ENCODE data around the gene DLAT.

DNA sequence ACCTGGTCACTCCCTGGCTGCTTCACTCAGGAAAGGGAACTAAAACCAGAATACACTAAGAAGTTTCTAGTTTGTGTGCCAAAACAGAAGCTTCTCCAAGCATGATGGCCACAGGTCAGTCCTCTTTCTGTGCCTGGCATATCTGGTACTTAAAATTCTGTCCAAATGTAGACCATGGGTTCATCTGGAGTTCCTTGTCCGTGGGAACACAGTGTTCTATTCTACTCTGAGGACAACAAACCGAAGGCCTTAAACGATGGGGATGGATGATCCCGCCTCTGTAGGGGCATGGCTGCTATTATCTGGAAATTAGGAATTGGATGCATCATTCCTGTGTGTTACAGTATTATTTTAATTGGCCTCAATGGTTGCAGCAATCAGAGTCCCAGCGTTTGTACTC is 6.1 kb upstream of the DLAT start:
- TF ChIP-seq, protein P1, sequence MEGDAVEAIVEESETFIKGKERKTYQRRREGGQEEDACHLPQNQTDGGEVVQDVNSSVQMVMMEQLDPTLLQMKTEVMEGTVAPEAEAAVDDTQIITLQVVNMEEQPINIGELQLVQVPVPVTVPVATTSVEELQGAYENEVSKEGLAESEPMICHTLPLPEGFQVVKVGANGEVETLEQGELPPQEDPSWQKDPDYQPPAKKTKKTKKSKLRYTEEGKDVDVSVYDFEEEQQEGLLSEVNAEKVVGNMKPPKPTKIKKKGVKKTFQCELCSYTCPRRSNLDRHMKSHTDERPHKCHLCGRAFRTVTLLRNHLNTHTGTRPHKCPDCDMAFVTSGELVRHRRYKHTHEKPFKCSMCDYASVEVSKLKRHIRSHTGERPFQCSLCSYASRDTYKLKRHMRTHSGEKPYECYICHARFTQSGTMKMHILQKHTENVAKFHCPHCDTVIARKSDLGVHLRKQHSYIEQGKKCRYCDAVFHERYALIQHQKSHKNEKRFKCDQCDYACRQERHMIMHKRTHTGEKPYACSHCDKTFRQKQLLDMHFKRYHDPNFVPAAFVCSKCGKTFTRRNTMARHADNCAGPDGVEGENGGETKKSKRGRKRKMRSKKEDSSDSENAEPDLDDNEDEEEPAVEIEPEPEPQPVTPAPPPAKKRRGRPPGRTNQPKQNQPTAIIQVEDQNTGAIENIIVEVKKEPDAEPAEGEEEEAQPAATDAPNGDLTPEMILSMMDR (tag by site-specific recombination; IDR thresholded peaks at IDR 0.05), result no peak
- no peak for TF ChIP-seq ZFP69B (tag by site-specific recombination; IDR thresholded peaks at IDR 0.05)
- TF ChIP-seq, protein P2, sequence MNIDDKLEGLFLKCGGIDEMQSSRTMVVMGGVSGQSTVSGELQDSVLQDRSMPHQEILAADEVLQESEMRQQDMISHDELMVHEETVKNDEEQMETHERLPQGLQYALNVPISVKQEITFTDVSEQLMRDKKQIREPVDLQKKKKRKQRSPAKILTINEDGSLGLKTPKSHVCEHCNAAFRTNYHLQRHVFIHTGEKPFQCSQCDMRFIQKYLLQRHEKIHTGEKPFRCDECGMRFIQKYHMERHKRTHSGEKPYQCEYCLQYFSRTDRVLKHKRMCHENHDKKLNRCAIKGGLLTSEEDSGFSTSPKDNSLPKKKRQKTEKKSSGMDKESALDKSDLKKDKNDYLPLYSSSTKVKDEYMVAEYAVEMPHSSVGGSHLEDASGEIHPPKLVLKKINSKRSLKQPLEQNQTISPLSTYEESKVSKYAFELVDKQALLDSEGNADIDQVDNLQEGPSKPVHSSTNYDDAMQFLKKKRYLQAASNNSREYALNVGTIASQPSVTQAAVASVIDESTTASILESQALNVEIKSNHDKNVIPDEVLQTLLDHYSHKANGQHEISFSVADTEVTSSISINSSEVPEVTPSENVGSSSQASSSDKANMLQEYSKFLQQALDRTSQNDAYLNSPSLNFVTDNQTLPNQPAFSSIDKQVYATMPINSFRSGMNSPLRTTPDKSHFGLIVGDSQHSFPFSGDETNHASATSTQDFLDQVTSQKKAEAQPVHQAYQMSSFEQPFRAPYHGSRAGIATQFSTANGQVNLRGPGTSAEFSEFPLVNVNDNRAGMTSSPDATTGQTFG (tag by site-specific recombination; IDR thresholded peaks at IDR 0.05; ENCODE audit: borderline replicate concordance), result no peak
- TF ChIP-seq MZF1 (tag by site-specific recombination; IDR thresholded peaks at IDR 0.05; ENCODE audit: borderline replicate concordance), result no peak
- TF ChIP-seq, protein P3, sequence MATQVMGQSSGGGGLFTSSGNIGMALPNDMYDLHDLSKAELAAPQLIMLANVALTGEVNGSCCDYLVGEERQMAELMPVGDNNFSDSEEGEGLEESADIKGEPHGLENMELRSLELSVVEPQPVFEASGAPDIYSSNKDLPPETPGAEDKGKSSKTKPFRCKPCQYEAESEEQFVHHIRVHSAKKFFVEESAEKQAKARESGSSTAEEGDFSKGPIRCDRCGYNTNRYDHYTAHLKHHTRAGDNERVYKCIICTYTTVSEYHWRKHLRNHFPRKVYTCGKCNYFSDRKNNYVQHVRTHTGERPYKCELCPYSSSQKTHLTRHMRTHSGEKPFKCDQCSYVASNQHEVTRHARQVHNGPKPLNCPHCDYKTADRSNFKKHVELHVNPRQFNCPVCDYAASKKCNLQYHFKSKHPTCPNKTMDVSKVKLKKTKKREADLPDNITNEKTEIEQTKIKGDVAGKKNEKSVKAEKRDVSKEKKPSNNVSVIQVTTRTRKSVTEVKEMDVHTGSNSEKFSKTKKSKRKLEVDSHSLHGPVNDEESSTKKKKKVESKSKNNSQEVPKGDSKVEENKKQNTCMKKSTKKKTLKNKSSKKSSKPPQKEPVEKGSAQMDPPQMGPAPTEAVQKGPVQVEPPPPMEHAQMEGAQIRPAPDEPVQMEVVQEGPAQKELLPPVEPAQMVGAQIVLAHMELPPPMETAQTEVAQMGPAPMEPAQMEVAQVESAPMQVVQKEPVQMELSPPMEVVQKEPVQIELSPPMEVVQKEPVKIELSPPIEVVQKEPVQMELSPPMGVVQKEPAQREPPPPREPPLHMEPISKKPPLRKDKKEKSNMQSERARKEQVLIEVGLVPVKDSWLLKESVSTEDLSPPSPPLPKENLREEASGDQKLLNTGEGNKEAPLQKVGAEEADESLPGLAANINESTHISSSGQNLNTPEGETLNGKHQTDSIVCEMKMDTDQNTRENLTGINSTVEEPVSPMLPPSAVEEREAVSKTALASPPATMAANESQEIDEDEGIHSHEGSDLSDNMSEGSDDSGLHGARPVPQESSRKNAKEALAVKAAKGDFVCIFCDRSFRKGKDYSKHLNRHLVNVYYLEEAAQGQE (tag by site-specific recombination; IDR thresholded peaks at IDR 0.05), result no peak
- no peak for TF ChIP-seq ZNF830 (tag by site-specific recombination; IDR thresholded peaks at IDR 0.05; ENCODE audit: low read depth)
- TF ChIP-seq ZNF510 (tag by site-specific recombination; IDR thresholded peaks at IDR 0.05; ENCODE audit: insufficient replicate concordance), result no peak
- TF ChIP-seq ZNF23 (tag by site-specific recombination; IDR thresholded peaks at IDR 0.05; ENCODE audit: borderline replicate concordance), result no peak

Data from HEK293 (cell line).